DMS79 treated with DMSO at 0.1 percent for 48 hours (cell line): ENCODE measurements around the gene ASTE1.
"Not testable (repeated sequence)": the region's sequence is repeated elsewhere in the genome, so short reads cannot be mapped to it uniquely, and the experiment has no call there.

ENCODE experiments used
- DNase-seq: peaks from one replicate; lab custom pipeline; 2025; lab: John Stamatoyannopoulos, UW

The ASTE1 gene

GRCh38 chr3:131008326-131008725 is 18.3 kb downstream of the ASTE1 start:
- DNase-seq = no peak

- DNase-seq = no peak
Observed at GRCh38 chr3:131007782-131008181, 18.8 kb downstream of the ASTE1 start.

- DNase-seq = no peak
Observed at GRCh38 chr3:131007256-131007655, 19.4 kb downstream of the ASTE1 start.

GRCh38 chr3:131004603-131005002 is 22.0 kb downstream of the ASTE1 start:
- DNase-seq = no peak

- DNase-seq = no peak
Observed at GRCh38 chr3:131001071-131001470, 25.6 kb downstream of the ASTE1 start.

- DNase-seq = no peak
Observed at GRCh38 chr3:130997289-130997688, 29.3 kb downstream of the ASTE1 start.

GRCh38 chr3:130992344-130992743 is 34.3 kb downstream of the ASTE1 start:
- DNase-seq = peak; percentile 17

GRCh38 chr3:130991126-130991525 is 35.5 kb downstream of the ASTE1 start:
- no peak for DNase-seq

- DNase-seq = no peak
Observed at GRCh38 chr3:130990282-130990681, 36.3 kb downstream of the ASTE1 start.

GRCh38 chr3:130981469-130981868 is 45.2 kb downstream of the ASTE1 start:
- DNase-seq = no peak

GRCh38 chr3:130979117-130979516 is 47.5 kb downstream of the ASTE1 start:
- DNase-seq = no peak

- DNase-seq = no peak
Observed at GRCh38 chr3:130976706-130977105, 49.9 kb downstream of the ASTE1 start.

GRCh38 chr3:130975251-130975650 is 51.4 kb downstream of the ASTE1 start:
- no peak for DNase-seq

GRCh38 chr3:130974201-130974600 is 52.4 kb downstream of the ASTE1 start:
- no peak for DNase-seq

- DNase-seq = no peak
Observed at GRCh38 chr3:130973406-130973805, 53.2 kb downstream of the ASTE1 start.

- not testable (repeated sequence) for DNase-seq
Observed at GRCh38 chr3:130972592-130972991, 54.0 kb downstream of the ASTE1 start.

GRCh38 chr3:130971208-130971607 is 55.4 kb downstream of the ASTE1 start:
- no peak for DNase-seq

GRCh38 chr3:130969621-130970020 is 57.0 kb downstream of the ASTE1 start:
- no peak for DNase-seq

GRCh38 chr3:130968221-130968620 is 58.4 kb downstream of the ASTE1 start:
- no peak for DNase-seq

GRCh38 chr3:130967281-130967680 is 59.3 kb downstream of the ASTE1 start:
- DNase-seq = no peak

GRCh38 chr3:130963878-130964277 is 62.7 kb downstream of the ASTE1 start:
- DNase-seq = no peak
